Astrocyte (in vitro differentiated cells and primary cell): Measurements from ENCODE around the gene ATP8B4.

ENCODE experiments used
- EZH2 ChIP-seq: IDR thresholded peaks from 2 replicates; pipeline ENCODE4 v1.6.1; 2012; ENCODE audit warnings: mild to moderate bottlenecking, low read length, inconsistent platforms; ENCODE audit not compliant: insufficient read depth
- TF ChIP-seq, protein P1 (sequence below): IDR thresholded peaks from 2 replicates; pipeline ENCODE4 v1.5.1; 2011; ENCODE audit warnings: low read depth, mild to moderate bottlenecking, inconsistent platforms, low read length, moderate library complexity; ENCODE audit not compliant: insufficient read depth

DNA sequence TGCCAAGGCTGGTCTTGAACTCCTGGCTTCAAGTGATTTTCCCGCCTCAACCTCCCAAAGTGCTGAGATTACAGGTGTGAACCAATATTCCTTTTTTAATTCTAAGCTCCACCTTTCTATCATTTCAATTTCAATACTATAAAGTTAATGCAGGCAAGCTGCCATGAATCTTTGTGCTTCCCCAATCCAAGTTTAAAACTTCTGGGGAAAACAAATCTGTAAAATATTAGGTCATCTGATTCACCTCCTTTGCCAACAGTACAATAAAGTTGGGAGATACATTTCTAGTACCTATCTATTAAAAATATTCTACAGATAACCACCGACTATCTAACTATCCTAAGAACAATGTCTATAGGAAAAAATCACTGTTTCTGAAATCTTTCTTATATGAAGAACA lies 102.1 kb downstream of the ATP8B4 start:
- TF ChIP-seq EZH2: no peak
- TF ChIP-seq, protein P1, sequence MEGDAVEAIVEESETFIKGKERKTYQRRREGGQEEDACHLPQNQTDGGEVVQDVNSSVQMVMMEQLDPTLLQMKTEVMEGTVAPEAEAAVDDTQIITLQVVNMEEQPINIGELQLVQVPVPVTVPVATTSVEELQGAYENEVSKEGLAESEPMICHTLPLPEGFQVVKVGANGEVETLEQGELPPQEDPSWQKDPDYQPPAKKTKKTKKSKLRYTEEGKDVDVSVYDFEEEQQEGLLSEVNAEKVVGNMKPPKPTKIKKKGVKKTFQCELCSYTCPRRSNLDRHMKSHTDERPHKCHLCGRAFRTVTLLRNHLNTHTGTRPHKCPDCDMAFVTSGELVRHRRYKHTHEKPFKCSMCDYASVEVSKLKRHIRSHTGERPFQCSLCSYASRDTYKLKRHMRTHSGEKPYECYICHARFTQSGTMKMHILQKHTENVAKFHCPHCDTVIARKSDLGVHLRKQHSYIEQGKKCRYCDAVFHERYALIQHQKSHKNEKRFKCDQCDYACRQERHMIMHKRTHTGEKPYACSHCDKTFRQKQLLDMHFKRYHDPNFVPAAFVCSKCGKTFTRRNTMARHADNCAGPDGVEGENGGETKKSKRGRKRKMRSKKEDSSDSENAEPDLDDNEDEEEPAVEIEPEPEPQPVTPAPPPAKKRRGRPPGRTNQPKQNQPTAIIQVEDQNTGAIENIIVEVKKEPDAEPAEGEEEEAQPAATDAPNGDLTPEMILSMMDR: no peak
